Keratinocyte (primary cell): Measurements from ENCODE around the gene PCBD2. TPM values are rescaled to one million over a fixed set of nuclear protein-coding genes. Genes with fewer than 3 reads are reported as not detected.

Experiments used
- DNase-seq: peaks from one replicate; pipeline ENCODE4 v3.0.0-alpha.2; 2011; ENCODE audit warnings: low read depth, missing footprints, low spot score
- FAIRE-seq: peaks from 2 replicates; lab custom pipeline; 2011; peaks lifted over from hg19 to GRCh38; lab: Jason Lieb, UNC
- H2AFZ ChIP-seq: 2 replicates; pipeline ENCODE4 v1.6.0; 2012; ENCODE audit warnings: low read length, control low read depth, inconsistent platforms; ENCODE audit not compliant: control insufficient read depth
- H3K27ac ChIP-seq: 2 replicates; pipeline ENCODE4 v1.5.1; 2011; ENCODE audit warnings: low read length; ENCODE audit not compliant: control insufficient read depth, insufficient read depth
- H3K27me3 ChIP-seq: 3 replicates; pipeline ENCODE4 v1.6.0; 2011; ENCODE audit warnings: low read length; ENCODE audit not compliant: control insufficient read depth, insufficient read depth; ENCODE audit errors: extremely low read depth
- H3K36me3 ChIP-seq, 2 experiments: 2 replicates in 1 of 2; 3 replicates in 1 of 2; pipeline ENCODE4 v1.5.1; 2011; ENCODE audit warnings: low read length in 2 of 2, mild to moderate bottlenecking in 1 of 2; ENCODE audit not compliant: control insufficient read depth in 2 of 2, insufficient read depth in 2 of 2; ENCODE audit errors: extremely low read depth in 1 of 2
- H3K4me1 ChIP-seq: 3 replicates; pipeline ENCODE4 v1.5.1; 2011; ENCODE audit warnings: low read length; ENCODE audit not compliant: control insufficient read depth, insufficient read depth; ENCODE audit errors: extremely low read depth
- H3K4me2 ChIP-seq: 3 replicates; pipeline ENCODE4 v1.6.0; 2011; ENCODE audit warnings: low read depth, low read length; ENCODE audit not compliant: control insufficient read depth, insufficient read depth; ENCODE audit errors: extremely low read depth
- H3K4me3 ChIP-seq, 3 experiments: fragments of 200-600 bp in 1 of 3; sonication (generic) in 1 of 3; 2 replicates in 2 of 3; 3 replicates in 1 of 3; pipeline ENCODE4 v1.5.1; 2011 to 2016; ENCODE audit warnings: low read length in 3 of 3, mild to moderate bottlenecking in 3 of 3, control low read depth in 2 of 3, inconsistent platforms in 1 of 3, low read depth in 1 of 3, mixed read lengths in 1 of 3, mixed run types in 1 of 3, moderate library complexity in 1 of 3; ENCODE audit not compliant: control insufficient read depth in 2 of 3, insufficient read depth in 2 of 3; ENCODE audit errors: extremely low read depth in 1 of 3
- H3K79me2 ChIP-seq: 2 replicates; pipeline ENCODE4 v1.6.0; 2012; ENCODE audit warnings: low read length; ENCODE audit not compliant: control insufficient read depth, insufficient read depth
- H3K9ac ChIP-seq: 3 replicates; pipeline ENCODE4 v1.6.0; 2011; ENCODE audit warnings: low read length; ENCODE audit not compliant: control insufficient read depth, insufficient read depth; ENCODE audit errors: extremely low read depth
- H3K9me1 ChIP-seq: 3 replicates; pipeline ENCODE4 v1.6.0; 2011; ENCODE audit warnings: low read length; ENCODE audit not compliant: control insufficient read depth, insufficient read depth; ENCODE audit errors: extremely low read depth
- H3K9me3 ChIP-seq: 2 replicates; pipeline ENCODE4 v1.5.1; 2012; ENCODE audit warnings: low read depth, low read length; ENCODE audit not compliant: control insufficient read depth
- H4K20me1 ChIP-seq: 3 replicates; pipeline ENCODE4 v1.6.0; 2011; ENCODE audit warnings: low read length; ENCODE audit not compliant: control insufficient read depth, insufficient read depth; ENCODE audit errors: extremely low read depth
- EZH2 ChIP-seq: IDR thresholded peaks from one replicate; pipeline ENCODE4 v1.6.1; 2012; ENCODE audit warnings: inconsistent platforms, mild to moderate bottlenecking, low read length, moderate library complexity
- dilution Hi-C: fragments of 300-500 bp; cut with MboI; formaldehyde crosslinking; loops from one replicate; pipeline ENCODE4 v1.7.0; 2020; ENCODE audit warnings: low sequenced_read_pairs; ENCODE audit not compliant: extremely low pct_ligation_motif_present
- polyA plus RNA-seq, 5 experiments: library from polyadenylated mRNA; depleted of rRNA in 3 of 5; stranded (reverse) in 3 of 5; stranded (forward) in 1 of 5; unstranded in 1 of 5; fragments of >200 nt; gene quantifications; 1 replicate in 1 of 5; 2 replicates in 3 of 5; 3 replicates in 1 of 5; pipeline versions ENCODE4 v1.2.1 to v1.2.3, GENCODE V29; 2011 to 2012; ENCODE audit warnings: missing spikeins in 2 of 5, low read depth in 1 of 5, low replicate concordance in 1 of 5
- TF ChIP-seq, protein P1 (sequence below), 3 experiments: IDR thresholded peaks in 1 of 3; conservative IDR thresholded peaks in 1 of 3; optimal IDR thresholded peaks in 1 of 3; 2 replicates in 2 of 3; 3 replicates in 1 of 3; pipeline versions ENCODE3 to v1.5.1; 2011; ENCODE audit warnings: low read length in 3 of 3, mild to moderate bottlenecking in 3 of 3, moderate library complexity in 2 of 3, control low read depth in 1 of 3, inconsistent platforms in 1 of 3; ENCODE audit not compliant: insufficient read depth in 2 of 3; ENCODE audit errors: extremely low read depth in 1 of 3

Gene PCBD2
- polyA plus RNA-seq, 1 donor (not counting 4 experiments of a cell fraction or from before 2014, with no cell fraction given), result 6.2 TPM

- Histone ChIP-seq H3K4me2 (no peak within 1 kb of the TSS), H3K27me3 (no peaks in the 10 kb centered on the region), H3K4me1 (no peaks in the 10 kb centered on the region), H3K36me3 (no peaks in the 10 kb centered on the region), H3K4me3 (no peak within 1 kb of the TSS), H3K79me2 (no peaks in the 10 kb centered on the region), H3K9ac (no peak within 1 kb of the TSS), H3K27ac (no peak within 1 kb of the TSS), H3K9me3 (no peaks in the 10 kb centered on the region), H3K9me1 (no peaks in the 10 kb centered on the region), H4K20me1 (no peaks in the 10 kb centered on the region), H2AFZ (no peak within 1 kb of the TSS)
- TF ChIP-seq EZH2, result no peak
- TF ChIP-seq, protein P1, sequence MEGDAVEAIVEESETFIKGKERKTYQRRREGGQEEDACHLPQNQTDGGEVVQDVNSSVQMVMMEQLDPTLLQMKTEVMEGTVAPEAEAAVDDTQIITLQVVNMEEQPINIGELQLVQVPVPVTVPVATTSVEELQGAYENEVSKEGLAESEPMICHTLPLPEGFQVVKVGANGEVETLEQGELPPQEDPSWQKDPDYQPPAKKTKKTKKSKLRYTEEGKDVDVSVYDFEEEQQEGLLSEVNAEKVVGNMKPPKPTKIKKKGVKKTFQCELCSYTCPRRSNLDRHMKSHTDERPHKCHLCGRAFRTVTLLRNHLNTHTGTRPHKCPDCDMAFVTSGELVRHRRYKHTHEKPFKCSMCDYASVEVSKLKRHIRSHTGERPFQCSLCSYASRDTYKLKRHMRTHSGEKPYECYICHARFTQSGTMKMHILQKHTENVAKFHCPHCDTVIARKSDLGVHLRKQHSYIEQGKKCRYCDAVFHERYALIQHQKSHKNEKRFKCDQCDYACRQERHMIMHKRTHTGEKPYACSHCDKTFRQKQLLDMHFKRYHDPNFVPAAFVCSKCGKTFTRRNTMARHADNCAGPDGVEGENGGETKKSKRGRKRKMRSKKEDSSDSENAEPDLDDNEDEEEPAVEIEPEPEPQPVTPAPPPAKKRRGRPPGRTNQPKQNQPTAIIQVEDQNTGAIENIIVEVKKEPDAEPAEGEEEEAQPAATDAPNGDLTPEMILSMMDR (optimal IDR thresholded peaks at IDR 0.05 in 1 of 3, IDR thresholded peaks at IDR 0.05 in 1 of 3, conservative IDR thresholded peaks at IDR 0.05 in 1 of 3; ENCODE audit: extremely low read depth in 1 of 3, insufficient read depth in 2 of 3, low read length in 3 of 3), result no peak
- dilution Hi-C loops, result no loop called here
- DNase-seq, result no peak
- FAIRE-seq, result no peak
Measured at GRCh38 chr5:134967607-134968006, 62.7 kb downstream of the PCBD2 start, which contains the start of gene CATSPER3. Gene CATSPER3, plus strand, starts transcription at chr5:134967907. Its CDS starts 85 bp downstream, at chr5:134967992.

- Histone ChIP-seq H3K4me3 (no peak overlapping the region), H3K27me3 (no peaks in the 10 kb centered on the region), H3K79me2 (no peaks in the 10 kb centered on the region), H3K27ac (no peak overlapping the region), H3K9ac (no peak overlapping the region), H2AFZ (no peak overlapping the region), H3K36me3 (no peaks in the 10 kb centered on the region), H3K9me1 (no peaks in the 10 kb centered on the region), H3K4me2 (no peak overlapping the region), H3K9me3 (no peaks in the 10 kb centered on the region), H3K4me1 (no peaks in the 10 kb centered on the region), H4K20me1 (no peaks in the 10 kb centered on the region)
- DNase-seq (no peak), FAIRE-seq (no peak)
- TF ChIP-seq, protein P1 (optimal IDR thresholded peaks at IDR 0.05 in 1 of 3, IDR thresholded peaks at IDR 0.05 in 1 of 3, conservative IDR thresholded peaks at IDR 0.05 in 1 of 3; ENCODE audit: extremely low read depth in 1 of 3, insufficient read depth in 2 of 3, low read length in 3 of 3), result no peak
- TF ChIP-seq EZH2, result no peak
- dilution Hi-C loops, result no loop called here
Measured at GRCh38 chr5:134968055-134968454, 63.1 kb downstream of the PCBD2 start.
